DND-41 (cell line): ENCODE data around the gene EIF5A.

Experiments
- ATAC-seq: fragments of 200-7000 bp; cut with Tn5 transposase; 3 replicates; pipeline ENCODE4 v1.9.1; 2021; ENCODE audit warnings: low read depth; ENCODE audit not compliant: insufficient read depth
- DNase-seq: peaks from one replicate; pipeline ENCODE4 v3.0.0-alpha.2; 2020
- H2AFZ ChIP-seq: 2 replicates; pipeline ENCODE4 v1.6.0; 2012; ENCODE audit warnings: low read depth, low read length
- H3K27ac ChIP-seq: 2 replicates; pipeline ENCODE4 v1.5.1; 2012; ENCODE audit warnings: low read length, inconsistent platforms
- H3K27me3 ChIP-seq: fragments of 200-600 bp; sonication (generic); 2 replicates; pipeline ENCODE4 v1.6.0; 2012; ENCODE audit warnings: low read length, mild to moderate bottlenecking, inconsistent platforms; ENCODE audit not compliant: insufficient read depth, poor library complexity
- H3K36me3 ChIP-seq: 2 replicates; pipeline ENCODE4 v1.5.1; 2012; ENCODE audit warnings: low read length, inconsistent platforms; ENCODE audit not compliant: insufficient read depth
- H3K4me1 ChIP-seq: 2 replicates; pipeline ENCODE4 v1.5.1; 2012; ENCODE audit warnings: mild to moderate bottlenecking, low read length; ENCODE audit not compliant: insufficient read depth
- H3K4me2 ChIP-seq: 2 replicates; pipeline ENCODE4 v1.6.0; 2012; ENCODE audit warnings: mild to moderate bottlenecking, moderate library complexity, low read length, inconsistent platforms; ENCODE audit not compliant: insufficient read depth
- H3K4me3 ChIP-seq, 2 experiments: fragments of 200-600 bp in 1 of 2; shearing (Covaris generic) in 1 of 2; 2 replicates each; pipeline ENCODE4 v1.5.1; 2012 to 2016; ENCODE audit warnings: inconsistent platforms in 2 of 2, low read length in 2 of 2, mild to moderate bottlenecking in 2 of 2, low read depth in 1 of 2, moderate library complexity in 1 of 2
- H3K79me2 ChIP-seq: 2 replicates; pipeline ENCODE4 v1.6.0; 2012; ENCODE audit warnings: low read length, inconsistent platforms; ENCODE audit not compliant: insufficient read depth
- H3K9ac ChIP-seq: 2 replicates; pipeline ENCODE4 v1.6.0; 2012; ENCODE audit warnings: low read depth, mild to moderate bottlenecking, inconsistent platforms, low read length, moderate library complexity
- H3K9me3 ChIP-seq: 2 replicates; pipeline ENCODE4 v1.5.1; 2012; ENCODE audit warnings: low read length, moderate library complexity, mild to moderate bottlenecking, inconsistent platforms; ENCODE audit not compliant: insufficient read depth, severe bottlenecking
- H4K20me1 ChIP-seq: 2 replicates; pipeline ENCODE4 v1.6.0; 2012; ENCODE audit warnings: low read length; ENCODE audit not compliant: insufficient read depth
- EZH2 ChIP-seq: IDR thresholded peaks from 3 replicates; pipeline ENCODE4 v1.6.1; 2012; ENCODE audit warnings: borderline replicate concordance, low read depth, mild to moderate bottlenecking, moderate library complexity, low read length, inconsistent platforms; ENCODE audit not compliant: severe bottlenecking
- TF ChIP-seq, protein P1 (sequence below): IDR thresholded peaks from 2 replicates; pipeline ENCODE4 v1.5.1; 2012; ENCODE audit warnings: borderline replicate concordance, low read length, moderate library complexity, mild to moderate bottlenecking; ENCODE audit not compliant: poor library complexity, severe bottlenecking; ENCODE audit errors: extremely low read depth

EIF5A gene

DNA sequence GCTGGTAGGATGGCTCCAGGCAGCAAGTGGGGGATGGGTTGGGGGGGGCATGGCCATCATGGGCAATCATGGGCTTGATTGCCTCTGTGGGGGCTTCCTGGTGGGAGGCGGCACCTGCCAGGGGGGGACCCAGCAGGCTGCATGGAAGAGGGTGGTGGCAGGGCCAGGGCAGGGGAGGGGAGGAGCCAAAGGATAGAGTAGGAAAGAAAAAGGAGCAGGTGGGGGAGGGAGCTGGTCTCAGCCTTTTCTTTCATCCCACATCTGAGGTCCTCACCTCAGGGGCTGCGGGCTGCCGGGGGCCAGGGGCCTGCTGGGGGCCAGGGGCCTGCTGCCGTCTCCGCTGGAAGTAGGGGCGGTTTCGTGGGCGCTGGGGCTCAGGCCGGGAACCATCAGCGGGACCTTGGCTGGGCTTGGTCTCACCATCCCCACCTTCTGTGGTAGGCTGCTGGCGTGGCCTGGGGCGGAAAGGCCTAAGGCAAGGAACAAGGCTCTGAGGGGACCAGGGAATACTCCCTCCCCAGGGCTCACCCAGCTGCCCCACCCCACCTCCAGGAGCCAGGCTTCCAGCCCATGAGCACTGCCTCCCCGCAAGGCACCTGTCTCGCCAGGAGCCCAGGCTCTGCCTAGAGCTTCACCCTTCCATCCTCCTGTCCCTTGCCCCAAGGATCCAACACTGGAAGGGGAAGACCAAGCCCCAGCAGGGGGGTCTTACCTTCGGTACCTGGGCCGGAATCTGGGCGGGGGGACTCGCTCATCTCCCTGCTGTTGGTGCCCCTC is 18.0 kb upstream of the EIF5A start:
- ATAC-seq (no peak), DNase-seq (no peak)
- Histone ChIP-seq H3K4me2 (no peak overlapping the region), H3K79me2 (no peaks in the 10 kb centered on the region), H2AFZ (no peak overlapping the region), H3K27me3 (peaks cover 30% of the 10 kb centered on the region), H4K20me1 (0 out of 2 replicates have a peak, but pooled peaks cover 4% of the 10 kb centered on the region), H3K4me1 (no peaks in the 10 kb centered on the region), H3K9me3 (no peaks in the 10 kb centered on the region), H3K36me3 (no peaks in the 10 kb centered on the region), H3K4me3 (no peak overlapping the region), H3K27ac (no peak overlapping the region), H3K9ac (no peak overlapping the region)
- TF ChIP-seq EZH2: no peak
- TF ChIP-seq, protein P1, sequence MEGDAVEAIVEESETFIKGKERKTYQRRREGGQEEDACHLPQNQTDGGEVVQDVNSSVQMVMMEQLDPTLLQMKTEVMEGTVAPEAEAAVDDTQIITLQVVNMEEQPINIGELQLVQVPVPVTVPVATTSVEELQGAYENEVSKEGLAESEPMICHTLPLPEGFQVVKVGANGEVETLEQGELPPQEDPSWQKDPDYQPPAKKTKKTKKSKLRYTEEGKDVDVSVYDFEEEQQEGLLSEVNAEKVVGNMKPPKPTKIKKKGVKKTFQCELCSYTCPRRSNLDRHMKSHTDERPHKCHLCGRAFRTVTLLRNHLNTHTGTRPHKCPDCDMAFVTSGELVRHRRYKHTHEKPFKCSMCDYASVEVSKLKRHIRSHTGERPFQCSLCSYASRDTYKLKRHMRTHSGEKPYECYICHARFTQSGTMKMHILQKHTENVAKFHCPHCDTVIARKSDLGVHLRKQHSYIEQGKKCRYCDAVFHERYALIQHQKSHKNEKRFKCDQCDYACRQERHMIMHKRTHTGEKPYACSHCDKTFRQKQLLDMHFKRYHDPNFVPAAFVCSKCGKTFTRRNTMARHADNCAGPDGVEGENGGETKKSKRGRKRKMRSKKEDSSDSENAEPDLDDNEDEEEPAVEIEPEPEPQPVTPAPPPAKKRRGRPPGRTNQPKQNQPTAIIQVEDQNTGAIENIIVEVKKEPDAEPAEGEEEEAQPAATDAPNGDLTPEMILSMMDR: no peak

DNA sequence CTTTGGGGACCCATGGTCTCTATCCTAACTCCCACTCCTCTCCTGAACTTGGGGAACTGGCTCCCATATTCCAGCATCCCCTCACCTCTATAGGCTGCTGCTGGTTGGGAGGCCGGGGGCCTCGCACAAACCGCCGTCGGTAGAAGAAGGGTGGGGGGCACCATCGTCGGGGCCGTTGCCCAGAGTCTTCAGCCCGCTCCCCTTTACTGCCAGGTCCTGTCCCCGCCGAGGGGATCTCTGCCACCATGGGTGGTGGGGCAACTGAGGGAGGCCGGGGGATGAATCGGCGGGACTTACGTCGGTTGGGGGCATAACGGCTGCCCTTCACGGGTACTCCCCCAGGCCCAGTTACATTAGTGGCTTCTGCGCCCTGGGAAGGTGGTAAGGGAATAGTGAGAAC is 17.3 kb upstream of the EIF5A start:
- no peaks in the 10 kb centered on the region for H3K9me3 ChIP-seq
- 0 out of 2 replicates have a peak, but pooled peaks cover 3% of the 10 kb centered on the region for H3K4me1 ChIP-seq
- DNase-seq (no peak), ATAC-seq (no peak)
- no peak overlapping the region for H3K27ac ChIP-seq
- H3K36me3 ChIP-seq: no peaks in the 10 kb centered on the region
- no peak overlapping the region for H3K9ac ChIP-seq
- TF ChIP-seq, protein P1: no peak
- TF ChIP-seq EZH2: no peak
- H3K4me3 ChIP-seq: no peak overlapping the region
- 0 out of 2 replicates have a peak, but pooled peaks cover 4% of the 10 kb centered on the region for H4K20me1 ChIP-seq
- no peaks in the 10 kb centered on the region for H3K79me2 ChIP-seq
- H3K27me3 ChIP-seq: peaks cover 35% of the 10 kb centered on the region
- no peak overlapping the region for H2AFZ ChIP-seq
- no peak overlapping the region for H3K4me2 ChIP-seq

DNA sequence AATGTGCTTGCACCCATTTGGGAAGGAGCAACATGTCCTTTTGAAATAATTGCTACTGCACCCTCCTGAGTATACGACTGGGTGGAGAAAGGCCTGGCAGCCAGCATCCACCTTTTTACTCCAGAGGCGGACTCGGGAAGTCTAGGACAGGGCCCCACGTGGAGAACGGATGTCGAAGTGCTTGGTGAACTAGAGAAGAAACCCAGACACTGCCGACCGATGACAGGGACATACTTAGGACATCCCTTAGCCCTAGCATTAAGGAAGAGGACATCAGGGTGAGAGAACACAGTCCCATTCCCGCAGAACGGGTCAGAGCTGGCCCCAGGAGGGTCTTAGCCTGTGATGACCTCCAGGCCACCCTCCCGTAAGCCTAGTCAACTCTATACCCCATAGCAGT is 16.7 kb upstream of the EIF5A start:
- peaks cover 5% of the 10 kb centered on the region; the same call in 1 of the 2 replicates for H3K4me1 ChIP-seq
- no peak overlapping the region for H3K4me3 ChIP-seq
- no peaks in the 10 kb centered on the region for H3K79me2 ChIP-seq
- 0 out of 2 replicates have a peak, but pooled peaks cover 4% of the 10 kb centered on the region for H4K20me1 ChIP-seq
- no peak overlapping the region for H3K4me2 ChIP-seq
- no peaks in the 10 kb centered on the region for H3K36me3 ChIP-seq
- no peak overlapping the region for H2AFZ ChIP-seq
- no peak for TF ChIP-seq EZH2
- TF ChIP-seq, protein P1: no peak
- H3K27ac ChIP-seq: no peak overlapping the region
- no peak overlapping the region for H3K9ac ChIP-seq
- peaks cover 39% of the 10 kb centered on the region for H3K27me3 ChIP-seq
- H3K9me3 ChIP-seq: no peaks in the 10 kb centered on the region
- no peak for ATAC-seq
- DNase-seq: no peak
